Left lobe of liver (tissue), 2 donors: ENCODE results near the gene LRBA. TPM values are rescaled to one million over a fixed set of nuclear protein-coding genes. Genes with fewer than 3 reads are reported as not detected.
"Not testable (repeated sequence)": the region's sequence is repeated elsewhere in the genome, so short reads cannot be mapped to it uniquely, and the experiment has no call there.

ENCODE experiments used
- ATAC-seq: fragments of 200-7000 bp; cut with Tn5 transposase; one replicate; pipeline ENCODE4 v1.9.1; 2020; ENCODE audit warnings: mild to moderate bottlenecking, moderate library complexity
- DNase-seq: peaks from one replicate; pipeline ENCODE4 v3.0.0-alpha.2; 2020; ENCODE audit warnings: low spot score
- total RNA-seq: library from RNA; stranded (reverse); gene quantifications from one replicate; pipeline ENCODE4 v1.2.1, GENCODE V29; 2021
- donor health status: DM: no; HTN: no; CAD: no; lungs with moderate emphysema.
- donor health status: DM: no; HTN: yes; CAD: no.

Gene LRBA
- total RNA-seq, 1 donor from 2014 or later = 26.7 TPM

DNA sequence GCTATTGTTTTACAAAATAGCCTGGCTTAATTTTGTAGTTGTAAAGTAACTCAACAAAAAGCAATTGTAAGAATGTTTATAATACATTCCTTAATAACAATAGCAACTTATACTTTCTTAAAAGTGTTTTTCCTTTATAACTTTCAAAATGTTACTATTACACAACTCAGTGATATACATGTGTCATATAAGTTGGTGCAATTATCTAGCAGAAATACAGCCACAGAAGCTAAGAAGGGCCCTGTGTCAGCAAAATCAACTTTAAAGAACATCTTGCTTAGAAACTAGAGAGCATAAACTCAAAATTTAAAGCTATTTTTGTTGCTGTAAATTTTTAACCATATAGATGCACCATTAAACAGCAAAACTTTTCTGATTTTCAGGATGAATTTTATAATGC lies 474.5 kb downstream of the LRBA start:
- ATAC-seq = no peak
- no peak for DNase-seq

GRCh38 chr4:150537911-150538310 lies 477.2 kb downstream of the LRBA start:
- ATAC-seq, DNase-seq: not testable (repeated sequence)

DNA sequence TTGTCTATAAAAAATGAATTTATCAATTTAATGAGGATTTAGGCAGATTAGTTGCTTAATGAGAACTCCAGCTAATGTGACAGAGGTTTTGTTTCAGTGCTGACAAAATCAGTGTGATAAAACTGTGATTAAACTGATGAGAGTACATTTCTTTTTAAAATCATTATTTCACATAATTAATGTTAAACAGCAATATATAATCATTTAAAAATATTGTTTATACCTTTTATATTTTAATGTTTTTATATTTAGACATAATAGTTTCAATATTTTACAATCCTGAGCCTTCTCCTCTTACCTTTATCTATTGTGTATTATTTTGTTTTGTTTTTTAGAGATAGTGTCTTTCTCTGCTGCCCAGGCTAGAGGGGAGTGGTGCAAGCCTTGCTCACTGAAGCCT lies 480.3 kb downstream of the LRBA start:
- DNase-seq (no peak), ATAC-seq (no peak)

DNA sequence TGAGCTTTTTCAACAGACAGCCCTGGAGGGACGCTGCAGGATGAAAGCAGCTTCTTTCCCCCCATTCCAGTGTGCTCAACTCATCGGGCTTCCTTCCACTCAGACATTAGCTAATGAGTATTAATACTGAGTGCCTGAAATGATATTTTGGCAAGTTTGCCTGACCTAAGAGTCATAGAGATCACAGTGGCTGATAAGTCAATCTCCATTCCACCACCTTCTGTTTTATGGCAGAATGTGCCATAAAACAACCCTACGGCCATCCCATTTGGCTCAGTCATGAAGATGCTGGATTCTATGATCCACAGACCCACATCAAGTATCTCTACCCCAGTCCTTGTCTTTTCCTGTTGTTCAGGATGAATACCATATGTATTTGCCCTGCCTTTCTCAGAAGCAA lies 481.4 kb downstream of the LRBA start:
- DNase-seq (no peak), ATAC-seq (no peak)

- DNase-seq (no peak), ATAC-seq (no peak)
Measured at GRCh38 chr4:150525321-150525868, 489.7 kb downstream of the LRBA start.

DNA sequence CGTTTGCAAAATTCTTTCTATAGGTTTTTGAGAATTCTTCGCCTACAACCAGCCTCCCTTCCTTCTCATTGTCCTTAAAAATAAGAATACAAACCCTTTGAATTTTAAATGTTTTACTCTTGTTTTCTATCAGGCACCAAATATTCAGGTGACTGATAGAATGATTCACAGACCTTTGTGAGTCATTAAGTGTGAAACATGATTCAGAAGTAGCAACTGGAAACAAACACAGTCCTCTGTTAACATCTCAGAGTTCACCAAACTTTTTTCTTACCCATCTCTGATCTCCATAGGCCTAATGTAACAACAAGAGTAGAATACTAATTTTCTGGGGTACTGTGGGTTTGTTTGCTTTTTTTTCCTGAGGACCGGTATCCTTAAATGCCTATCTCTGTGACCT lies 496.5 kb downstream of the LRBA start:
- no peak for DNase-seq
- ATAC-seq = no peak

- no peak for DNase-seq
- ATAC-seq = no peak
Measured at GRCh38 chr4:150515135-150515534, 499.9 kb downstream of the LRBA start.

DNA sequence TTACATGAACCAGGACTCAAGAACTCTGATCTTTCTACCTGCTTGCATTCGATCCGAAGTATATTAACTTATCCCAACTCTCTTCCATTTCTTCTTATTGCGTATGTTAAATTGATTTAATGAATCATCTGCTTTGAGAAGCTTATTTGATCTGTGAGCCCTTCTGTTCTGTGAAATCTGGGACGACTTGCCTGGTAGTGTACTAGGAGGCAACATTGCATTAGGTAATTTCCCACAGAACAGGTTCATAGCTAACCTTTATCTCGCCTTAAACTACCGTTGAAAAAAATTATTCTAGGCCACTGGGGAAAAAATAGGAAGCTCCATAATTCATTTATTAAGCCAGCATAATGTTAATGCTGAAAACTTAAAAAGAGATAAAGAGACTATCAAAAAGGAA lies 500.4 kb downstream of the LRBA start:
- ATAC-seq = no peak
- DNase-seq = no peak

DNA sequence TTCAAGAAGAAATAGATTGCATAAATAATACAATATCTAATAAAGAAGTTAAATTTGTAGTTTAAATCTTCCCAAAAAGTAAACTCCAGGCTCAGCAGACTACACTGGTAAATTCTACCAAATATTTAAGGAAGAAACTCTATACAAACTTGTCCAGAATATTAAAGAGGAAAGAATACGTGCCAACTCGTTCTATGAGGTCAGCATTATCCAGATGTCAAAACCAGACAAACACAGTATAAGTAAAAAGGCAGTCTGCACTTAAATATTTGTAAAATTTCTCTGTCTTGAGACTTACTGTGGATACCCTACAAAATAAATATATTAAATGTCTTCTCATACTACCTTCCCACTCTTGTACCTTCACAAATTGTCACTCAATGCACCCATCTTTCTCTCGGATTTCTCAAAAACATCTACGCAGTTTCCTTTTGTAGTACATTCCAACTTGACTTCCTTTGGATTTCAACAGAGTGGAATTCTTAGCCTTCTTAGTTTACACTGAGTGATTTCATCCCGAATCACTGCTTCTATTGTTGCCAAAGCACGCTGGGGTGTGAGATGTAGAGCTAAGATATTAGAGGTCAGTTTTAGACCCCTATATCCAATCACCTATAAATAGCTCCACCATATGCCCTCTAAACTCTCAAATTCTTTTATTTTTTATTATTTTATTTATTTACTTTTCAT lies 504.8 kb downstream of the LRBA start:
- ATAC-seq (no peak), DNase-seq (no peak)

- DNase-seq, ATAC-seq: not testable (repeated sequence)
Measured at GRCh38 chr4:150507656-150508055, 507.4 kb downstream of the LRBA start.

DNA sequence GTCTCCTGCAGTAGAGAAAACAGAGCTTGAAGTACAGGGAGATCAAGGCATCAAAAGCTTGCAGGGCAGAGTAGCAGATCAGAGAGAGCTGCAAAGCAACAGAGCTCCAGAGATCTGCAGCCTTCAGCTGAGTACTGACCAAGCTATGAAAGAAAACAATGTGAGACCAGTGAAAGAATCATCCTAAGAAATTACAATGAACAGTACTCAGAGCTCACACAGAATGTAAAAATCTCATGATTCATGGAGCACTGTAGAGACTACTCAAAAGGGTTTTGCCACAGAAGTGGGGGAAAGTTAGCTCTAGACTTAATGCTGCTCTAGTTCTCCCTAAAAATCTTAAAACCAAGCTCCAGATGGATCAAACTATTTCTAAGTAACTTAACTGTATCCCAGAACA lies 513.1 kb downstream of the LRBA start:
- DNase-seq (no peak), ATAC-seq (no peak)

DNA sequence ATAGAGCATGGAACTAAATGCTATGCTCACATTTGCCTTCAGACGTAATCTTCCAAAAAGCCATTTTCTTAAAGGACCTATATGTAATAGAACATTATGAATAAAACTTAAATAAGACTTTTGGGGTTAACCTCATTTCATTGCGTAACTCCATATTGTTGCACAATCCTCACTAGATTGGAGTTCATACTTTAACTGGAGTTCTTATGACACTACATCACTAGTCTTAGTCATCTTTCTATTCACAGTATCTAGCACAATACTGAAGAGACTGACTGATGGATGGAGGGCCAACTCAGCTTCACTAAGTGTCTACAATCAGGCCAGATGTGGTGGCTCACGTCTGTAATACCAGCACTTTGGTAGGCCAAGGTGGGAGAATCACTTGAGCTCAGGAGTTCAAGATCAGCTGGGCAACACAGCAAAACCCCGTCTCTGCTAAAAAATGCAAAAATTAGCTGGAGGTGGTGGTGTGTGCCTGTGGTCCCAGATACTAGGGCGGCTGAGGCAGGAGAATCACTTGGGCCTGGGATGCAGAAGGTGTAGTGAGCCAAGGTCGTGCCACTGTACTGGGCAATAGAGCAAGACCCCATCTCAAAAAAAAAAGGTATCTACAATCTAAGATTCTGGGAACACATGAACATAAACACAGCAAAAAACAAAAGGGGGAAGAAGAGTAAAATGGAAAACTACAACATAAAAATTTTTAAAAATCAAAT lies 513.9 kb downstream of the LRBA start:
- ATAC-seq (peak; percentile 28), DNase-seq (no peak)

- no peak for DNase-seq
- no peak for ATAC-seq
Measured at GRCh38 chr4:150497612-150498011, 517.5 kb downstream of the LRBA start.

DNA sequence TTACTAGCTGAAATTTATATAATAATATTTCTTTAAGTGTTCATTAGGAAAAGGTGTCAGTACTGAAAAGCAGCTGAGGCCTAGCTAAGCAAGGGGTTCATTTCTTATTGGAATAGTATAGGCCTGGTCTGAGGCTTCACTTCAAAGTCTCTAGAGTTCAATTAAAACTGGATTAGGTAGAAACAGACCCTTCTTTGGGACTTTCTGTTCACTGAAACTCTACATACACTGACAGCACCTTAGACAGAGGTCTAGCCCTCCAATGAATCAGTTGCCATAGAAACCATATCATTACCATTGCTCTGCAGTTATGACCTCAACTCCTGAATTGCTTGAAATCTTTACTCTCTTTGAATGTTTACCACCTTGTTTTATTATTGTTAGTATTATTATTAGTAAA lies 519.5 kb downstream of the LRBA start:
- DNase-seq = no peak
- ATAC-seq = no peak

- DNase-seq (no peak), ATAC-seq (no peak)
Measured at GRCh38 chr4:150493851-150494250, 521.2 kb downstream of the LRBA start.

- no peak for DNase-seq
- no peak for ATAC-seq
Measured at GRCh38 chr4:150491132-150492049, 523.7 kb downstream of the LRBA start.

DNA sequence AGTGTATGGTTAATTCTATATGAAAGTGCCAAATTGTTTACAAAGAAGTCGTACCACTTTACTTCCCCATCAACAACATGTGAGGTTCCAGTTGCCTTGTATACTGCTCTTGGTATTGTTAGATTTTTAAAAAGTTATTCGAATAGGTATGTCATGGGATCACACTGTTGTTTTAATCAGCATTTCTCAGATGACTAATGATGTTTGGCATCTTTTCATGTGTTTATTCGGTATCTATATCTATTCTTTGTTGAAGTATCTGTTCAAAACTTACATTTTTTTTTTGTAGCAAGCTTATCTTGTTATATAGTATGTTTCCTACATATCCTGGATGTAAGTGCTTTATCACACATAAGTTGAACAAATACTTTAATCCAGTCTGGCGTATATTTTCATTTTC lies 532.5 kb downstream of the LRBA start:
- ATAC-seq (no peak), DNase-seq (no peak)

DNA sequence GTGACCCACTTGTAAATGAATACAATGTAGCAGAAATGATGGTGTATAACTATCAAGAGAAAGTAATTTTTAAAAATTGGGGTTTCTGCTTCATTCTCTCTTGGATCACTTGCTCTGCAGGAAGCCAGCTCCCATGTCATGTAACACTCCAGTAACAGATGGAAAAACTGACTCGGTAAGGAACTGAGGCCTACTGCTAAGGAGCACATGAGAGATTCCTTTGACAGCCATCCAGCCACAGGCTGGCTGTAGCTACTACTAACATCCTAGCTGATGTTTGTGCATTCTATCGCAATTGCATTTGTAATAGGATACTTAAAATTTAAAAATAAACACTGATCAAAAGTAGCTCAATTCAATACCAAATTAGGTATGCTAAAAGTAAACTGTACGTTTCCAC lies 535.4 kb downstream of the LRBA start:
- DNase-seq = no peak
- no peak for ATAC-seq

DNA sequence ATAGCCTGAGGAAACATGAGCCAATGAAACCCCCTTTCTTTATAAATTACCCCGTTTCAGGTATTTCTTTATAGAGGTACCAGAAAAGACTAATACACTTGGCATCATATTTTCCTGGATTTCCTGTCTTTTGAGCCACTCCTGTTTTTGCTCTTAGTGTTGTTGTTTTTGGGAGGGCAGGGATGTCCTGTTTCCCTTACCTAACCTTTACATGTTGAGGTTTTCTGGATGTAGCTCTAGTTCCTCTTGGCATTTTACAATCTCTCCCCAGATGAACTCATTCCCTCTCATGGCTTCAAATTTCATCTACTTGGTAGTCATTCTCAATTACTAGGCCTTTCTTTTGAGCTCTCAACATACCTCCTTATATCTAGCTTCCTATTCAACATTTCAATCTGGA lies 537.2 kb downstream of the LRBA start:
- DNase-seq (no peak), ATAC-seq (no peak)

DNA sequence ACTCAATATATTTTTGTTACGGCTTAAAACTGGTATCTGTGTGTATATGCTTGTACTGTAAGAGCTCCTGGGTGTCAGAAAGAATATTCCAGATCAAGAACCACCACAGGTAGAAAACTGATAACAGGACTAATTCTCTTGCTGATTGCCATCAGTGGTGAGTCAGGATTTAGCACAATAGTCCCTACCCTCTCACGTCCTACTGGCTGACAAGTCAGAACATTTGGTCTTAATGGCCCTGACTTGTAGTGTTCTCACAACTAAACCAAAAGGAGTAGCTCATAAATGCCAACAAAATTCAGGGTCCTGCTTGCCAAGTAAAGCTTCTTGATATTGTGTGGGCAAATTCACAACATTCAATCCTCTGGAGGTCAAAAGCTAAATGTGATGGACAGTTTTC lies 538.3 kb downstream of the LRBA start:
- DNase-seq = no peak
- no peak for ATAC-seq

DNA sequence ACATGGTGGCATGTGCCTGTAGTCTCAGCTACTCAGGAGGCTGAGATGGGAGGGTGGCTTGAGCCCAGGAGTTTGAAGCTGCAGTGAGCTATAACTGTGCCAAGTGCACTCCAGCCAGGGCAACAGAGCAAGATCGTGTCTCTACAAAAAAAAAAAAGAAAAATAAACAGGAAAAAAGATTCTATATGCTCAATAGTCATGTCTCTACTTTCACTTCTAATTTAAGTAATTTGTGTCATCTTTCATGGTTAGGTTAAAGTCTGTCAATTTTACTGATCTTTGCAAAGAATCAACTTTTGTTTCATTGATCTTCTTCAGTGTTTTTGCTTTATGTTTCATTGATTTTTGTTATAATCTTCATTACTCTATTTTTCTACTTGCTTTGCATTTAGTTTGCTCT lies 539.3 kb downstream of the LRBA start:
- no peak for ATAC-seq
- no peak for DNase-seq
